Measurements from ENCODE around the gene MYO5B. TPM values are rescaled to one million over a fixed set of nuclear protein-coding genes. Genes with fewer than 3 reads are reported as not detected.

MYO5B gene
- polyA plus RNA-seq, 2 donors, result 35.3 to 38.5 TPM

DNA sequence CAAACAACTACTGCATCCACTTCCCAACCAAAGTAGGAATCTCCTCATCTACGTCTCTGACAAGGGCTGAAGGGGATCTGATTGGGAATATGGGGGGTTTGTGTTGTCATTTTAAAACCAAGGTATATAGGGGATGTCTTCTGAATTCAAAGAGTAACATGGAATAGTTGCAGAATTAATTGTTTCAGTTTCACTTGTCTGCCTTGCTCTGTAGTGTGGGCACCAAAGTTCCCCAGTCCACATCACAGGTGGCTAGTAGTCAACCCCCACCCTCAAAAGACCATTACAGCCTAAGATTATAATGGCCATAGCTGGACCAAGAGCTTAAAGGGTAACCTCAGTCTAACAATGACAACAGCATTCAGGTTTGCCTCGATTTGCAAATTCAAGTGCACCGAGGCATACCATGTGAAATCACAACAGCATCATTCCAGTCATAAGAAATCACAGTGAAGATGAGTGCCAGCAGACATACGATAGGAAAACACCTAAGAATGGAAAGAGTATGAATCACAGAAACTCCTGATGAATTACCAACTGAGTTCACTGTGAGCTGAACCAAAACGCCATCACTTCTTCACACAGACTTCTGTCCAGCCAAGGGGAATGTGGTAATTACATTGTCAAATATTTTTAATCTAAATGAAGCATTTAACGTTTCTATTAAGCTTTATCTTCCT lies 52.4 kb downstream of the MYO5B start:
- H3K4me3 ChIP-seq (ENCODE audit: low read depth in 1 of 2, low read length in 2 of 2), result no peak overlapping the region
- H3K4me1 ChIP-seq (ENCODE audit: control insufficient read depth in 2 of 2, insufficient read depth in 2 of 2, low read length in 1 of 2), result peaks cover 2% of the 10 kb centered on the region in 2 donors
- no peaks in the 10 kb centered on the region for H3K9me3 ChIP-seq (ENCODE audit: control insufficient read depth in 2 of 2, insufficient read depth in 1 of 2, low read depth in 1 of 2, low read length in 1 of 2)
- H3K36me3 ChIP-seq (ENCODE audit: control insufficient read depth in 2 of 2, insufficient read depth in 2 of 2, low read length in 1 of 2), result no peaks in the 10 kb centered on the region
- 54 to 61% methylated on average over 6 of the region's 6 CpGs for WGBS, 2 donors
- H3K27me3 ChIP-seq (ENCODE audit: control insufficient read depth in 1 of 2, insufficient read depth in 2 of 2, low read length in 2 of 2), result no peaks in the 10 kb centered on the region
- no peak overlapping the region for H3K27ac ChIP-seq (ENCODE audit: low read depth in 2 of 2, low read length in 1 of 2)

DNA sequence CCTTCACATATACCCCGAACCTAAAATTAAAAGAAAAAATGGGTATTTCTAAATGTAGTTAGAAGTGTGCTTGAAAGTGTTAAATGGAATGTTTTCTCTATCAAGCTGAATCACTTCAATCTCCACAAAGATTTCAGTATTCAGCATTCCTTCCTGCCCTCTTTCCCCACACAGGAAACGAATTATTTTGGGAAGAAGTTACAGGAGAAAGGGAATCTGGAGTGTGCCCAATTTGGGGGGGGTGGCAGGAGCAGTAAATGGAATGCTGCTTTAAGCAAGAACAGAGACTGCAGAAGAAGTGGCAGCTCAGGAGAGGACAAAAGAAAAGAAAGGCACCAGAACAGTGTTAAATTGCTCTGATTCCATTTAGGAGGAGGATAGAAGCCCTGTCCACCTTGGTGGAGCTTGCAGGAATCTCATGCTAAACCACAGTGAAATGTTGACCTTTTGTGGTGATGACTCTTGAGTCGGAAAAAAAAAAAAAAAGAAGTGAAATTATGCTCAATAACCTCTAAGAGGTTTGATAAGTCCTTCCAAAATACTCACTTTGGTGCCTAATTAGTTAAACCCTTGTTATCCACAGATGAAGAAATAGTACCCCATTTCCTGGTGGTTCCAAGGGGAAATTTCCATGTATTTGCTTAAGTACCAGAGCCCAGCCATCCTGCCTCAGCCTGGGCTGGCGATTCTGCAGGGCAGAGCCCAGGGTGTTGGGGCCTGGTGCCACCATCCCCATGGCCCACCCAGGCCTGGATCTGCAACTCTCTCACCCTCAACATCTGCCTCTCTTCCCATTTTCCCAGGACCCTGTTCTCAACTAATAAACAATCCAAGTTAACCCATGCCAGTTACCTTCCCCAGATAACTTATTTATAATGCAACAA lies 56.5 kb downstream of the MYO5B start:
- no peaks in the 10 kb centered on the region for H3K27me3 ChIP-seq (ENCODE audit: control insufficient read depth in 1 of 2, insufficient read depth in 2 of 2, low read length in 2 of 2)
- H3K9me3 ChIP-seq (ENCODE audit: control insufficient read depth in 2 of 2, insufficient read depth in 1 of 2, low read depth in 1 of 2, low read length in 1 of 2), result no peaks in the 10 kb centered on the region
- no peaks in the 10 kb centered on the region for H3K36me3 ChIP-seq (ENCODE audit: control insufficient read depth in 2 of 2, insufficient read depth in 2 of 2, low read length in 1 of 2)
- WGBS, 2 donors, result 73 to 74% methylated on average over 4 of the region's 4 CpGs
- H3K4me3 ChIP-seq (ENCODE audit: low read depth in 1 of 2, low read length in 2 of 2), result no peak overlapping the region
- H3K27ac ChIP-seq (ENCODE audit: low read depth in 2 of 2, low read length in 1 of 2), result no peak overlapping the region
- H3K4me1 ChIP-seq (ENCODE audit: control insufficient read depth in 2 of 2, insufficient read depth in 2 of 2, low read length in 1 of 2), result peaks cover 0 to 2% of the 10 kb centered on the region in 2 donors

DNA sequence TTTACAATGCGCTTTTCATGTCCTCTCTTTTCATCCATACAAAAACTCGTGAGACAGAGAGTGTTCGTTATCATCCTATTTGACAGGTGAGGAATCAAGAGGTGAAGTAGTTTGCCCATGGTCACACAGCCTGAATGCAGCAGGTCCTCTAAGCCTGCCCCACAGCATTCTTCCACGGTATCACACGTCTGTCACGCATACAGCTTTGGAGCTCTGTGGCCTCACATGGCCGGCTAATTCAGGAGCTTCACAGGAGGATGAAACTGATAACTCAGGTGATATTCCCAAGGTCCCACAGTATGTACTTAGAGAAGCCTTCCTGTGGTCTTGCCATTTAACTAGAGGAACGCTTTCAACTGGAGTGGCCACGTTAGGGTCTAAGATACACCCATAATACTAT lies 59.0 kb downstream of the MYO5B start:
- Histone ChIP-seq H3K4me1 (ENCODE audit: control insufficient read depth in 2 of 2, insufficient read depth in 2 of 2, low read length in 1 of 2) (no peaks in the 10 kb centered on the region), H3K36me3 (ENCODE audit: control insufficient read depth in 2 of 2, insufficient read depth in 2 of 2, low read length in 1 of 2) (no peaks in the 10 kb centered on the region), H3K27me3 (ENCODE audit: control insufficient read depth in 1 of 2, insufficient read depth in 2 of 2, low read length in 2 of 2) (no peaks in the 10 kb centered on the region), H3K4me3 (ENCODE audit: low read depth in 1 of 2, low read length in 2 of 2) (no peak overlapping the region), H3K27ac (ENCODE audit: low read depth in 2 of 2, low read length in 1 of 2) (no peak overlapping the region), H3K9me3 (ENCODE audit: control insufficient read depth in 2 of 2, insufficient read depth in 1 of 2, low read depth in 1 of 2, low read length in 1 of 2) (no peaks in the 10 kb centered on the region)
- 84 to 85% methylated on average over 9 of the region's 9 CpGs for WGBS, 2 donors

DNA sequence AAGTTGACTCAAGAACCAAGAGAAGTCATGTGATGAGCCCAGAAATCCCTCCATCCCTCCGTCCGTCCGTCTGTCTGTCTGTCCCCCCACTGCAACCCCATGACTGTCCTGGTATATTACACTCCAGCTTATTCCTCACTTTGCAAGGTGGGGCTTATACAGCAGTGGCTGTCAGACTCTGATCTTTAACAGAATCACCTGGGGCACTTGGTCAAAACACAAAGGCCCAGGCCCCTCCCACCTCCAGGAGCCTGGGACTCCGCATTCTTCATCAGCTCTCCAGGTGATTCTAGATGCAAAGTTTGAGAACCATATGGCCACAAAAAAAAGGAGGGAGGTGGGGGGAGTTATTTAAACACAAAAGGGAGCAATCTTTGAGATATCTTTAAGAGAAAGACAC lies 61.4 kb downstream of the MYO5B start:
- 81 to 86% methylated on average over 4 of the region's 4 CpGs for WGBS, 2 donors
- no peaks in the 10 kb centered on the region for H3K9me3 ChIP-seq (ENCODE audit: control insufficient read depth in 2 of 2, insufficient read depth in 1 of 2, low read depth in 1 of 2, low read length in 1 of 2)
- H3K36me3 ChIP-seq (ENCODE audit: control insufficient read depth in 2 of 2, insufficient read depth in 2 of 2, low read length in 1 of 2), result no peaks in the 10 kb centered on the region
- no peaks in the 10 kb centered on the region for H3K4me1 ChIP-seq (ENCODE audit: control insufficient read depth in 2 of 2, insufficient read depth in 2 of 2, low read length in 1 of 2)
- no peak overlapping the region for H3K4me3 ChIP-seq (ENCODE audit: low read depth in 1 of 2, low read length in 2 of 2)
- no peak overlapping the region for H3K27ac ChIP-seq (ENCODE audit: low read depth in 2 of 2, low read length in 1 of 2)
- no peaks in the 10 kb centered on the region for H3K27me3 ChIP-seq (ENCODE audit: control insufficient read depth in 1 of 2, insufficient read depth in 2 of 2, low read length in 2 of 2)

DNA sequence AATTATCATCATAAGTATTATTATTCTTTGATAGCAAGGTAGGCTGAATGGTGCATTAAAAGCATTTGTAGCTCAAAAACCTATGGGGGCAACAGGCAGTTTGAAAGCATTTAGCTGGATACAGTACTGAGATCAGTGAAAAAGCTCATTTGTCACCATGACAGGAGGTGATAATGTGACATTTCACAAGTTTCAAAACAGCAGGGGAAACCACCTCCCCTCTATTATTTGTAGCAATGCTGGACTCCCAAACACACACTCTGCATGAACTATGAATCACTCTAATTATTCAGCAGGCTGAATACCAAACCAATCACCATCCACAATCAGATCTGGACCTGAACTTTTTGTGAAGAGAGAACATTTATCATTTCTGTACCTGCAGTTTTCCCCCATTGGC lies 63.4 kb downstream of the MYO5B start:
- Histone ChIP-seq H3K4me1 (ENCODE audit: control insufficient read depth in 2 of 2, insufficient read depth in 2 of 2, low read length in 1 of 2) (no peaks in the 10 kb centered on the region), H3K9me3 (ENCODE audit: control insufficient read depth in 2 of 2, insufficient read depth in 1 of 2, low read depth in 1 of 2, low read length in 1 of 2) (no peaks in the 10 kb centered on the region), H3K27ac (ENCODE audit: low read depth in 2 of 2, low read length in 1 of 2) (no peak overlapping the region), H3K27me3 (ENCODE audit: control insufficient read depth in 1 of 2, insufficient read depth in 2 of 2, low read length in 2 of 2) (no peaks in the 10 kb centered on the region), H3K36me3 (ENCODE audit: control insufficient read depth in 2 of 2, insufficient read depth in 2 of 2, low read length in 1 of 2) (no peaks in the 10 kb centered on the region), H3K4me3 (ENCODE audit: low read depth in 1 of 2, low read length in 2 of 2) (no peak overlapping the region)

DNA sequence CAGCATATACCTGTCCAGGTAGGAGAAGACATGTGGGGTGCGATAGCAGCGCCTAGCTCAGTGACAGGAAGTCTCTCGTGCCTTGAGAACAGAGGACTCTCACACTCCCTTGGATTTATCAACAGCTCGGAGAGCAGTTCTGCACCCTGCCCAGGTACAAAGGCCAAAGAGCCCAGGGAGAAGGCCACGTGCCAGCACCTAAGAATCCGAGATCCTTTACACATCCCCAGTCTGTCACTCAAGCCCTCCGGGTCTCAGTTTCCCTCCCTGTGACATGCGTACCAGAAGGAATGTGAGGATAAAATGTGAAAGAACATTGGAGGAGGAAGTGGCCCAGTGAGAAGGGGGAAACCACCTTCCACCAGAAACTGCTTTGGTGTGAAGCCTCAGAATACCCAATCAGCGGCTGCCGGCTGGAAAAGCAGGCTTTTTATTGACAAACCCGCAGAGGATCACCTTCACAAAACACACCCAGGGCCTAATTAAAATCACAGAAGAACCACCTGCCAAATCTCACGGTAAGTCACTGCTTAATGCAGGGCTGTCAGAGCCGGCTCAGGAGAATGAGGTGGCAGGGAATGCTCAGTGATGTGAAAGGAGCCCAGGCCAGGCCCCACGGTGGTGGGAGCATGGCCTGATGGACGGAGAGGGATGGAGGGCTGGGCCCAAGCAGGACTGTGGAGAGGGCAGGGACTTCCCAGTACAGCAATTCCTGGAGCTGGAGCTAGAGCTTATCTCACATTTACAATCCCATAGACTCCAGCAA lies 66.3 kb downstream of the MYO5B start:
- no peaks in the 10 kb centered on the region for H3K9me3 ChIP-seq (ENCODE audit: control insufficient read depth in 2 of 2, insufficient read depth in 1 of 2, low read depth in 1 of 2, low read length in 1 of 2)
- WGBS, 2 donors, result 47 to 62% methylated on average over 15 of the region's 15 CpGs
- H3K27ac ChIP-seq (ENCODE audit: low read depth in 2 of 2, low read length in 1 of 2), result peak overlapping the region; percentile 69 to 84

DNA sequence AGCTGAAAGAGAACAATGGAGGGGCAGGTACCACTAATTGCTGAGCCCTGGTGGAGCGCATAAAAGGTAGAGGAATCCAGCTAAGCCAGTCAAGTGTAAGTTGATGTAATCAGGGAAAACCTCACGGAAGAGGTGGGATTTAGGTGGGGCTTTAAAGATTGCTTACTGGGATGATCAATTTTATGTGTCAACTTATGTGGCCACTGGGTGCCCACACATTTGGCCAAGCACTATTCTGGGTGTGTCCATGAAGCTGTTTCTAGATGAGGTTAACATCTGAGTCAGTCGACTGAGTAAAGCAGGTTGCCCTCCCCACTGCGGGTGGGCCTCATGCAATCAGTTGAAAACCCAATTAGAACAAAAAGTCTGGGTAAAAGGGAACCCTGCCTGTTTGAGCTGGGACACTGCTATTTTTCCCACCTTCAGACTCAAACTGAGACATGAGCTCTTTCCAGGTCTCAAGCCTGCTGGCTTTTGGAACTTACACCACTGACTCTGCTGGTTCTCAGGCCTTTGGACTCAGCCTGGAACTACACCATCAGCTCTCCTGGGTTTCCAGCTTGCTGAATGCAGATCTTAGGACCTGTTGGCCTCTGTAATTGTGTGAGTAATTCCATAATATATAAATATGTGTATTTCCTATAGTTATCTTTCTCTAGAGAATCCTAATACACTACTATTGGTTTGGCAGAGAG lies 67.3 kb downstream of the MYO5B start:
- 69 to 73% methylated on average over 4 of the region's 4 CpGs for WGBS, 2 donors
- Histone ChIP-seq H3K4me1 (ENCODE audit: control insufficient read depth in 2 of 2, insufficient read depth in 2 of 2, low read length in 1 of 2) (no peaks in the 10 kb centered on the region), H3K4me3 (ENCODE audit: low read depth in 1 of 2, low read length in 2 of 2) (no peak overlapping the region), H3K27me3 (ENCODE audit: control insufficient read depth in 1 of 2, insufficient read depth in 2 of 2, low read length in 2 of 2) (no peaks in the 10 kb centered on the region), H3K27ac (ENCODE audit: low read depth in 2 of 2, low read length in 1 of 2) (peak overlapping the region; percentile 5 to 84), H3K36me3 (ENCODE audit: control insufficient read depth in 2 of 2, insufficient read depth in 2 of 2, low read length in 1 of 2) (no peaks in the 10 kb centered on the region), H3K9me3 (ENCODE audit: control insufficient read depth in 2 of 2, insufficient read depth in 1 of 2, low read depth in 1 of 2, low read length in 1 of 2) (no peaks in the 10 kb centered on the region)

More for the DNA sequence above, 66.3 kb downstream of the MYO5B start:
- no peaks in the 10 kb centered on the region for H3K36me3 ChIP-seq (ENCODE audit: control insufficient read depth in 2 of 2, insufficient read depth in 2 of 2, low read length in 1 of 2)
- no peak overlapping the region for H3K4me3 ChIP-seq (ENCODE audit: low read depth in 1 of 2, low read length in 2 of 2)
- H3K27me3 ChIP-seq (ENCODE audit: control insufficient read depth in 1 of 2, insufficient read depth in 2 of 2, low read length in 2 of 2), result no peaks in the 10 kb centered on the region
- H3K4me1 ChIP-seq (ENCODE audit: control insufficient read depth in 2 of 2, insufficient read depth in 2 of 2, low read length in 1 of 2), result no peaks in the 10 kb centered on the region

DNA sequence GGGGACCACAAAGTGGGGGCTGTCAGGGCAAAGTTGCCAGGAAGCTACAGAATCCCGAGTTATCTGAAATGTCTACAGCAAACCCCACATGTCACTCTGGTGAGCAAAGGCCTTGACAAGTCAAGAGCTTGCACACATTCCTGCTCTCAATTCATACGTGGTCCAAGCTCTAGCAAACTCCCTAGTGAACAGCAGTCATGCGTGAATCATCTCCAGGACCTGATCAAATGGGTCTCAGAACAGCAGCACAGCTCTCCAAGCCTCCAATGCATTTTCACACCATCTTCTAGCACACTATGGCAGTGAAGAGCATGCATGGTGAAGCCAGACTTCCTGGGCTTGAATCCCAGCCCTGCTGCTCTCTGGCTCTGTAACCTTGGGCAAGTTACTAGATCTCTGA lies 68.5 kb downstream of the MYO5B start:
- no peak overlapping the region for H3K27ac ChIP-seq (ENCODE audit: low read depth in 2 of 2, low read length in 1 of 2)
- no peak overlapping the region for H3K4me3 ChIP-seq (ENCODE audit: low read depth in 1 of 2, low read length in 2 of 2)
- H3K36me3 ChIP-seq (ENCODE audit: control insufficient read depth in 2 of 2, insufficient read depth in 2 of 2, low read length in 1 of 2), result no peaks in the 10 kb centered on the region
- no peaks in the 10 kb centered on the region for H3K4me1 ChIP-seq (ENCODE audit: control insufficient read depth in 2 of 2, insufficient read depth in 2 of 2, low read length in 1 of 2)
- no peaks in the 10 kb centered on the region for H3K9me3 ChIP-seq (ENCODE audit: control insufficient read depth in 2 of 2, insufficient read depth in 1 of 2, low read depth in 1 of 2, low read length in 1 of 2)
- H3K27me3 ChIP-seq (ENCODE audit: control insufficient read depth in 1 of 2, insufficient read depth in 2 of 2, low read length in 2 of 2), result no peaks in the 10 kb centered on the region
- WGBS, 2 donors, result 63 to 67% methylated on average over 3 of the region's 3 CpGs

DNA sequence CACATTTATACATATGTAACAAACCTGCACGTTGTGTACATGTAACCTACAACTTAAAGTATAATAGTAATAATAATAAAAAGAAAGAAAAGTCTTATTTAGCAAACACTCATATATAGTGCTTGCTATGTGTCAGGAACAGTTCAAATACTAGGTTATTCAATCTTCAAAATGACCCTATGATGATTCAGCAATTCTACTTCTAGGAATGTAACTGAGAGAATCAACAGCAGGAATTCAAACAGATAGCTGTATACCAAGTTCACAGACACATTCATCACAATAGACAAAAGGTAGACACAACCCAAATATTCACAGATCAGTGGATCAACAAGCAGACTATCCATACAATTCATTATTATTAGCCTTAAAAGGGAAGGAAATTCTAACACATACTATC lies 69.5 kb downstream of the MYO5B start:
- no peaks in the 10 kb centered on the region for H3K36me3 ChIP-seq (ENCODE audit: control insufficient read depth in 2 of 2, insufficient read depth in 2 of 2, low read length in 1 of 2)
- H3K27ac ChIP-seq (ENCODE audit: low read depth in 2 of 2, low read length in 1 of 2), result no peak overlapping the region
- H3K9me3 ChIP-seq (ENCODE audit: control insufficient read depth in 2 of 2, insufficient read depth in 1 of 2, low read depth in 1 of 2, low read length in 1 of 2), result no peaks in the 10 kb centered on the region
- H3K4me1 ChIP-seq (ENCODE audit: control insufficient read depth in 2 of 2, insufficient read depth in 2 of 2, low read length in 1 of 2), result no peaks in the 10 kb centered on the region
- no peaks in the 10 kb centered on the region for H3K27me3 ChIP-seq (ENCODE audit: control insufficient read depth in 1 of 2, insufficient read depth in 2 of 2, low read length in 2 of 2)
- 75 to 91% methylated on average over 1 of the region's 1 CpG for WGBS, 2 donors
- H3K4me3 ChIP-seq (ENCODE audit: low read depth in 1 of 2, low read length in 2 of 2), result no peak overlapping the region
